Activated CD4-positive, alpha-beta T cell treated with anti-CD3 and anti-CD28 coated beads, Interleukin-2, amount 50 U/mL, for 16 hours (primary cell): ENCODE measurements around the gene FLT3.
A peak's percentile ranks its signal among the peaks of the same experiment; 100 is the strongest.
"Not testable (repeated sequence)": the region's sequence is repeated elsewhere in the genome, so short reads cannot be mapped to it uniquely, and the experiment has no call there.

Experiments
- DNase-seq: peaks from one replicate; pipeline ENCODE4 v3.0.0-alpha.2; 2020

FLT3 gene

DNA sequence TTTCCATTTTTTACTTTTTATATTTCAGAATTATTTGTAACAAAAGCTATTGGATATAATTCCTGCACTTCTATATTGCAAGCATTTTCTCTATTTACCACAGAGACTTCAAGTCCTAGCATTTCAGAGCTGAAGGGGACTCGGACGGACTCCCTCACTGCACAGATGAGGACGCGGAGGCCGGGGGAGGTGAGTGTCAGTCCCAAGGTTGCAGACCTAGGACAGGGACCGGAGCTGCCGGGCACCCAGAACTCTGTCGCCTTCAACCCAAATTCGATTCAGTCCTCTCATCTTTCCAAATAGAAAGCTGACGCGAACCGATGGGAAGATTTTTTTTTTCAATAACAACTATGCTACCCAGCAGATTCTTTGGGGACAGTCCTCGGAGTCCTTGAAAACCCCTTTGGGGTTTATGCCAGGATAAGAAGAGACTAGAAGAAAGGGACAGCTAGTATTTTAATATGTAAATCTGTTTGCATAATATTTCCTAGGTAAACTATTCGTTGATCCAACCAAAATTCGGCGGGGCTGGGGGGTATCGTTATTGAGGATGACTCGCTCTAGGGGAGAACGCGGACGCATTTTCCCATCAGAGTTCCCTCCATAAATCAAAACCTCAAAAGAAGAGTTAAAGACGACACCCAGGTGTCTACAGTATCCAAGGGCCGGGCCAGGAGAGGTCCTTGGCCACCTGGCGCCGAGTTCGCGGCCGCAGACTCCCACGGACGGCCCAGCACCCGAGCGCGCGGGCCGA is 803 bp downstream of the FLT3 start:
- no peak for DNase-seq

DNA sequence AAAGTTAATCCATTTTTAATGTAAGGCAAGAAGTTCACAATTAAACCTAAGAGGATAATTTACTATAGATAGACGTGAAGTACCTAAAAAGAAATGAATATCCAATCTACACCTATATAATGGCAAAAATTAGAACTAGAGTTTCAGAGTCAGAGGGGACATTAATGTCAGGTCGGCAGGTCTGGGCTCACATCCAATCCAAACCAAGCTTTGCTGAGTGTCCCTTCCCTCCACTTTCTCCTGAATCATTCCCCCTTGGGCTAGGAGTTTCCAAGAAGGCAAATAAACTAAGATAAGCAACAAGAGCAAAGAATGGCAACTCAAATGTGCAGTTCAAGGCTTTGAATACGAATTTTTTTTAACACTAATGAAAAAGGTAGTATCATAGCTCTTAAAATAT is 2.9 kb downstream of the FLT3 start:
- DNase-seq: no peak

DNA sequence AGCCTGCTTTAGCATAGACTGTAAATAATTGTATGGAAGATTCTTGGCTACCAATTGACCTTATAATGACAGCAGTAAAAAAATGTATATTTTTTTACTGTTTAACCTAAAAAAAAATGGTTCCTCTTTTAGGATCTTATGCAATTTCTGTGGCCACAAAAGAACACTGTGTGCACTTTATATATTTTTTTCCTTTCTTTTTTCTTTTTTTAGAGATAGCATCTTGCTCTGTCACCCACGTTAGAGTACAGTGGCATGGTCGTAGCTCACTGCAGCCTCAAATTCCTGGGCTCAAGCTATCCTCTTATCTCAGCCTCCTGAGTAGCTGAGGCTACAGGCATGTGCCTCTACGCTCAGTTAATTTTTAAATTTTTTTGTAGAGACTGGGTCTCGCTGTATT is 6.1 kb downstream of the FLT3 start:
- no peak for DNase-seq

DNA sequence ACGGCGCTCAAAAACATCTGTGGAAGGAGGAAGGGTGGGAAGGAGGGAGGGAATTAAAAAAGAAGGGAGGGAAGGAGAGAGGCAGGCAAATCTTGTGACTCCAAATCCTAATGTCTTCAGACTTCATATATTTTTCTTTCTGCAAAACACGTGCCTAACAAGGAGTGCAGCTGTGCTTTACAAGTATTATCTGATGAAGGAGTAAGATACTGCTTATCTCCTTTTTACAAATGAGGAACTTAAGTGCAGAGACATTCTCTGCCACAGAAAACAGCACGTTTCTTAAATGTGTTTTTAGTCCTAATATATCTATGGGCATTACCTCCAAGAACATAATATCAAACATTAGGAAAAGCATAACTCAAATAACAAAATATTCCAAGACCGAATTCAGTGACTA is 6.5 kb downstream of the FLT3 start:
- DNase-seq: no peak

DNA sequence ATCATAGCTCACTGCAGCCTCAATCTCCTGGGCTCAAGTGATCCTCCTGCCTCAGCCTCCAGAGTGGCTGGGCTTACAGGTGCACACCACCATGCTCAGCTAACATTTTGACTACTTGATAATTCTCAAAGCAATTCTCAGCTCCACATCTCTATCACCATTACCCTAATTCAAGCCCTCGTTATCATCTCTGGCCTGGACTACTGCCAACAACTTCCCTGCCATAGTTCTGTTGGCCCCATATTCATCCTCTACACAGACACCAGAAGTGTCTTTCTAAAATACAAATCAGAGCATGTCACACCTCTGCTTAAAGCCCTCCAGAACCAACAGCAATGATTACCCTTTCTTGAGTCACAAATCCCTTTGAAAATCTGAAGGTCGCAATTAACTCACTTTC is 7.9 kb downstream of the FLT3 start:
- DNase-seq: no peak

DNA sequence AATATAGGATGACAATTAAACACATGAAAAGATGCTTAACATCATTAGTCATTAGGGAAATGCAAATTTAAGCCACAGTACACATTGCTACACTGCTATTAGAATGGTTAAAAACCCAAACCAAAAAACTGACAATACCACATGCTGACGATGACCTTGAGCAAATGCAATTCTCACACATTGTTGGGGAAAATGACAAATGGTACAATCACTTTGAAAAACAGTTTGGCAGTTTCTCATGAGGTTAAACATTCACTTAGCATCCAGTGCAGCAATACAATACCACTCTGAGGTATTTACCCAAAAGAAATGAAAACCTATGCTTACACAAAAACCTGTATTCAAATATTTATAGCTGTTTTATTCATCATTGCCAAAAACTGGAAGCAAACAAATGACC is 11.3 kb downstream of the FLT3 start:
- DNase-seq: no peak

DNA sequence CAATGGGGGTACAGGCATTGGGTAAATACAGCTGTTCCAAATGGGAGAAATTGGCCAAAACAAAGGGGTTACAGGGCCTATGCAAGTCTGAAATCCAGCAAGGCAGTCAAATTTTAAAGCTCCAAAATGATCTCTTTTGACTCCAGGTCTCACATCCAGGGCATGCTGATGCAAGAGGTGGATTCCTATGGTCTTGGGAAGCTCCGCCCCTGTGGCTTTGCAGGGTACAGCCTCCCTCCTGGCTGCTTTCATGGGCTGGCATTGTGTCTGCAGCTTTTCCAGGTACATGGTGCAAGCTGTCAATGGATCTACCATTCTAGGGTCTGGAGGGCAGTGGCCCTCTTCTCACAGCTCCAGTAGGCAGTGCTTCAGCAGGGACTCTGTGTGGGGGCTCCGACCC is 22.6 kb downstream of the FLT3 start:
- not testable (repeated sequence) for DNase-seq

DNA sequence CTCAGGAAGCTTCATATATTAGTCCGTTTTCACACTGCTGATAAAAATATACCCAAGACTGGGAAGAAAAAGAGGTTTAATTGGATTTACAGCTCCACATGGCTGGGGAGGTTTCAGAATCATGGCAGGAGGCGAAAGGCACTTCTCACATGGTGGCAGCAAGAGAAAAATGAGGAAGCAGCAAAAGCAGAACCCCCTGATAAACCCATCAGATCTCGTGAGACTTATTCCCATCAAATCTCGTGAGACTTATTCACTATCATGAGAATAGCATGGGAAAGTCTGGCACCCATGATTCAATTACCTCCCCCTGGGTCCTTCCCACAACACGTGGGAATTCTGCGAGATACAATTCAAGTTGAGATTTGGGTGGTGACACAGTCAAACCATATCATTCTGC is 23.1 kb downstream of the FLT3 start:
- DNase-seq: no peak

DNA sequence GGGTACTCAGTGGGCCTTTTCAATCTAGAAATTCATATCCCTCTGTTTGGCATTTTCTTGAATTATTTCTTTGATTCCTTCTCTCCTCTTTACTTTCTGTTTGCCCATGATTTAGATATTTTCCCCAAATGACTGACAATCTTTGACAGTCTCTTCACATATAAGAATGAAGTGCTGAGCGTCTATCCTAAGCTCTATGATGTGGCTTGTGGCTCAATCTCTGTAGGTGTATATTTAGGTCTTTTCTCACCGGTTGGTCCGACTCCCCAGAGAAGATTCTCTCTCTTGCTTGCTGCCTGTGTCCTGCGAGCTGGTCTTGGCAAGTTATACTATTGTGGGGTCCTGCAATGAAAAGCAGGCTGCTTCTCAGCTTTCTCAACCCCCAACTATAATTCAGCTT is 29.0 kb downstream of the FLT3 start:
- no peak for DNase-seq

DNA sequence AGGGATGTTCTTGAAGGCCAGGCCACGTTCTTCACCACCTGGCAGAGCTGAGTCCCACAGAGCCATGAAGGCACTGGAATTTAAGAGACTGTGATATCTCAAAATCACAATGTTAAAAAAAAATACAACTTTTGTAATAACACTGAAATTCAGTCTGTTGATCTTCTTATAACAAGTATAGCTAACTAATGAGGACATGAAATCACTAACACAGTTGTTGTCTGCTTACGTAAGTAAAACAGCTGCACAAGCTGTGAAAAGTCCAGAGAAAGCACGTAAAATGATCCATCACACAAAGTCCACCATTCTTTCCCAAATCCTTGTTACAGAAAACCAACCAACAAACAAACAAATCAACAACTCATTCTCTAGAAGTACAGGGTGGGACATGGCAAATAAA is 32.9 kb downstream of the FLT3 start:
- no peak for DNase-seq

DNA sequence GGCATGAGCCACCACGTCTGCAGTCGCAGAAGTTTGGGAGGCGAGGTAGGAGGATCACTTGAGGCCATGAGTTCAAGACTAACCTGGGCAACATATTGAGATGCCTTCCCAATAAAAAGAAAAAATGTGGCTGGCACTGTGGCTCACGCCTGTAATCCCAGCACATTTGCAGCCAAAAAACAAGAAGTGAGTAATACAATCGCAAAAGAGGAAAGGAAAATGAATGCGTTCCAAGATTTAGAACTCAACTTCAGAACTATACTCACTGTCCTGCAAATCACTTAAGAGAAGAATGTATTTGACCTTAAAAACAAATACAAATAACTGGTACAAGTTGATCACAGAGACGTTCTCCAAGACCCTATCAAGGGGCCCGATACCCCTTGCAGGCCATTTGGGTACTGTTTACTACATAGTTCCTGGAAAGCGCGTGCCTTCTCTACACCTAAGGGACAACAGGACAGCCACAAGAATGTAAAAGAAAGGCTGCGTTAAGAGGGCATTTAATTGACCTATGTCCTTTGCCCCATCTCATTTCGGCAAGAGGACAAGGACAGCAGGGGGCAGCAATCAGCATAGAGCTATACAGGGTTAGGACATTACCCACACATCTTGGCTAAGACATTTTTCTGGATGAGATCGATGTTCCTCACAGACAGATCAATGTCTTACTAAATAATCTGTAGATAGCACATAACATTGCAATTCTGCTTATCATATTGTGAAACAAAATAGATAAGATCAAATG is 41.3 kb downstream of the FLT3 start:
- peak; percentile 39 for DNase-seq

DNA sequence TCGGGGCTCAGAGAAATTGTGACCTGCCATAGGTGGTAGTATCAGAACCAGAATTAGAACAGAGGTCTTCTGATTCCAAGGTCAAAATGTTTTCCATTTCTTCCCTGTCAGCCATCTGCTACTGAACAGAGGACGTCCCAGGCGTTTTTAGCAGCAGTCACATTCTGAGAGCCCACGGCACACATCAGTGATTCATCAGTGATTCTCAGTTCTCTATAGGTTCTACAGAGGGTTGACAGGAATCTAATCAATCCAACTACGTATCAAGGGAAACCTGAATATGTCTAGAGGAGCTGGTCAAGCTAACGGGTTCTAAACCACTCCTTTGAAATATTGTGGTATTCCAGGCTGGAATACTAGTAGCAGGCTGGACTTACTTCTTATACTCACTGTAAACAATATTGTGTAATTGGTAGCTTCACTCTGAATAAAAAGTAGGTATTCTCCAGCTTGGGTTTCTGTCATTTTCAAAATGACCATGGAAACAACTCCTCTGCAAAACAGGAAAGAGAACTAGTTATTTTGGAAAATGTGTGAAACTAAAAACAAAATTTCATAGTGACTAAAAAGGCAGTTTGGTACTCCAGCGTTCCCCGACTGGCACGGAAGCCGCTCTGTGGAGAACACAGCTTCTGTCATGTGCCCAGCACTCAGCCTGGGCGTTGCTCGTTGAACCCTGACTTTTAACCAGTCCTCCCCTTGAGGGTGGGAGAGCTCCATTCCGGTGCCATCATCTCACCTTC is 43.2 kb downstream of the FLT3 start:
- no peak for DNase-seq

DNA sequence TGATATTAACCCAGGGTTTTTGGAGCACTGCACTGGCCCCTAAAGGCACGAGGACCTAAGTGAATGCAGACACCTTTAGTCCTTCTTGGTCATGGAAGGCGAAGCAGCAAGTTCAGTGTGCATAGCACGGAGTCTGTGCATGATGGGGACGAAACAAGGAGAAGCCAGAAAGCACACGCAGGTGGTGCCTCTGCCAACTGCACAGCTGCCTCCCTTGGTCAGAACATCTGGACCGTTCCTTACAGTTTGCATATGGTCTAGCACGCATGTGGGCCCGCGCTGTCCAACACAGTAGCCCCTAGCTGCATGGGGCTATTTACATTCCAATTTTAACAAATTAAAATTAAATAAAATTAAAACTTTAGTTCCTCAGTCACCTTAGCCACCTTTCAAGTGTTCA is 44.0 kb downstream of the FLT3 start:
- no peak for DNase-seq

DNA sequence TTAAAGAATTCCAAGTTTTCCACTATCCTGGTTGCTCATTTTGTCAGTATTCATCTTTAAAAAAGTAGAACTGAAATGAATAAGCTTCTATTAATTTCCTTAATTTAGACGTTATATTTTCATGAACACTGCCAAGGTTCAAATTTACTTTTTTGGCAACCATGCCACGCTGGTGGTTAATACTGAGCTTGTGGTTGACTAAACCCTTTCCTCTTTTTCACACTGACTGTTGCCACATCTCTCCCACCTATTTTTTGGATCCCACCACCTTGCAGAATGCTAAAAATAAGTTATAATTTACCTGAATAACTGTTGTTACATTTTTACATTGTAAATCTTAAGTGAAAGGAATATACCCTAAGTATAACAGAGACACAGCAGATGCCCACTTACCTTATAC is 45.0 kb downstream of the FLT3 start:
- no peak for DNase-seq

DNA sequence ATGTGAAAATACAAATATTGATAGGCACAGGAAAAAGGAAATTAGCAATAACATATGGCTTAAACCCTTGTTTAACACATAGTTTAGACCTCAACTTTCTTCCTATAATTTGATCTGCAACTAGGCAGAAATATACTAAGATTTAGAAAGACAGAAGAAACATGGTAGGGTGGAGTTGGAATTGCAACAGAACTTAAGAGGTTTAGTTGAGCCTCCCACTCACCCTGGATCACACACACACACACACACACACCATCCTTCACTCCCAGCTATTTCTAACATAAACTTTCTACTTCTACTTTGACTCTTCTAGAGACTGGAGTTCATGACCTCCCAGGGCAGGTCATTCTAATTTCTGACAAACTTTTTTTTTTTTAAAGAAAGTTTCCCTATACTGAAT is 47.4 kb downstream of the FLT3 start:
- DNase-seq: no peak

DNA sequence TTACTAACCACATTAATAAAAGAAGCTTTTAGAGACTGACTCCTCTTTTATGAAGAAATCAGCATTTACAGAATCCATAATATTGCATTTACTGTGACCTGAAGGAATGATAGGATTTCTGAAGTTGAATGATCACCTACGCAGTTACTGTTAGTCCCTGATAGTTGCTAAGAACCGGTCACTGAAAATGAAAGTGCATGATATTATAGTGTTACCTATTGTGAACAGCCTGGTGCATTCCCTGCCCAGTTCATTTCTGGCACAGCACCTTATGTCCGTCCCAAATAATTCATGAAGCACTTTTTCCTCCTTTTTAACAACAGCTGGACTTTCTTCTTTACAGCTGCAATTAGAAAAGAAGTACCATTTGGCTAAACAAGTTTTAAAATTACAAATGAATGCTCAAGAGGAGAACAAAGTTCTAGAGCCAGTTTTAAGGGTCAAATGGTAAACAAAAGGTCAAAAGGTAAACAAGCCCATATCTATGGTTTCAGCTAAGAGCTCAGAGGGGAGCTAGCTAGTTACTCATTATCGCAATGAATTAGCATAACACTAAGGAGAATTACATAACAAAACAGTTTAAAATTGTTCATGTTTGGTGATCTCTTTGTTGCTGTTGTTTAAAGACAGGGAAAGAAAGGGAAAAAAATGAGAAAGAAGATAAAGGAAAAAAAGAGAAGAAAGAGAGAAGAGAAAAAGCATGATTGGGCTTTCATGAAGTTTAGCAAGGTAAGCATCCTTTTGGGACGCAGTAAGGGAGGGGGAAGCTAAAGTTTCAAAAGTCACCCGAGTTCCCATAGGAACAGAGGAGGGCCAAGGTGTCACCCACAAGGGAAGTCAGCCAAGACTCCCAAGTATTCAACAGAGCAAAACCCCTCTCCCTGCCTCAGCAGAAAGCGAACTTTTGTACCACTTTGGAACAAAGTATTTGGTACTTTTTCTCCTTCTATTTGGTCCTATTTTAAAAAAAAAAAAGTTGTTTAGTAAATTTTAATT is 50.2 kb downstream of the FLT3 start:
- no peak for DNase-seq

DNA sequence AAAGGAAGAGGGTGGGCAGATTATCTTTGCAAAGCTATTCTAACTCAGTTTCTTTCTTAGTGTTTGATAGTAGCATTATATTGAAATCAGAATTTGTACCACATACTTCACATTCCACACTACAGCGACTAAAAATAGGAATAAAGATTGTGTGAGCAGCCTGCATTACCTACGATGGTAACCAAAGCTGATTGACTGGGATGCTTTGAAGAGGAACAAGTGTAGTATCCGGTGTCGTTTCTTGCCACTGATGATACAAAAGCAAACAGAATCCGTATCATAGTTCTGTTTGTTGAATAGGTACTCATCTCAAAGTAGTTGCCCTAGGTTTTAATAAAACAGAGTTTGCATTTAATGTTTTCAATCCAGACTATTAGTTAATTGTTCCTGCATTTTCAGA is 51.2 kb downstream of the FLT3 start:
- DNase-seq: no peak

DNA sequence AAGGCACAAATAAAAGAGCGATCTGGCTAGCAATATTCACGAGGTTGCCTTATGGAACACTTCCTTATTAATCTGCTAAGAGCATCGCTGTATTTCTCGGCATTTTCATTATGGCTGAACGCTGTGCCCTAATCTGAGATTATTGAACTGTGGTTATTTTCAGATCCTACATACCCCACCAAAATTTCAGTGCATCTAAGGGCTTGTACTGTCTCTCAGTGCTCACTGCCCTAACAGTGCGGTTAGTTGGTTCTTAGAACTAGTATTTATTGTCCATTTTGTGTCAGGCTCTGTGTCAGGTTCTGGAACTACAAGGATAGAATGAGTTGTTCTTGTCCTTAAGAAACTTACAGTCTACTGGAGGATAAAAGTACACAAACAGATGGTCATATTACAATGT is 51.6 kb downstream of the FLT3 start:
- DNase-seq: no peak

DNA sequence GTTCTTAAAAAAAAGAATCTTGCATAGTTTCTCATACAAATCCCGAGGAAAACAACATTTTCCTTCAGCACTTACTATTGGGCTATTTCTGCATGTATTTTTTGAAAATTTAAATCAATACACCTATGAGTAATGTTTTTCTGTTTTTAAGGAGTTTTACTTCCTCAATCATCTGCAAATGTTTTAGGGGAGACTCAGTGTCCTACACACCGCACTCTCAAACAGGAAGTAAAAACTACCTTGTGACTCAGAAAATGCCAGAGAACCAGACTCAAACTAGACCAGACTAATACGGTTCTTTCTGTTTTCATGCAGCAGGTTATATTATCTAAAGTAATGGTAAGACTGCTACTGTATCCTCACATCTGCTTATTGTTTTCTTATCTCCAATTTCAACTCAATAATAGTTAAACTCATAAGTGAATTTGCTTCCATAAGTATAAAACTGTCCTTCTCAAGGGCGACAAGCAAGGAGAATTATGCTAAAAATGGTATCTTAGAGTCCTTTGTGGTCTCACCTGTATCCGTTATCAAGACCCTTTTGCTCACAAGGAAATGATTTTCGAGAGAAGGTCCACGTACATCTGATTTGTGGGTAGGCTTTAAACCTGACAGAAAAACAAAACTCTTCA is 52.5 kb downstream of the FLT3 start:
- DNase-seq: peak; percentile 50

DNA sequence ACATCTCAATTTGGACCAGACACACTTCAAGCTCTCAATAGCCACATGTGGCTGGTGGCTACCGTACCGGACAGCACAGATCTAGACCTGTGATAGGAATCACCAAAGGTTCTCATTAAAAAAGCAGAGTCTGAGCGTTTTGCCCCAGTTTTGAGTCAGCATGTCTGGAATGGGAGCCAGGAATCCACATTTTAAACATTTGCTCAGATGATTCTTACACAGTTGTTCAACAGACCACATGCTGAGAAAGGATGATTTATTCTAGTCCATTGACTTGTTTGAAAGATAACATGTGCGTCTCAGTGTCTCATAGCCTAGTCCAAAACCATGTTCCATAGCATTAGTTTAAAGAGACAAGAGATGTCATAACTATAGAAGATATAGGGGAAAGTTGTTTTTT is 53.4 kb downstream of the FLT3 start:
- DNase-seq: no peak

DNA sequence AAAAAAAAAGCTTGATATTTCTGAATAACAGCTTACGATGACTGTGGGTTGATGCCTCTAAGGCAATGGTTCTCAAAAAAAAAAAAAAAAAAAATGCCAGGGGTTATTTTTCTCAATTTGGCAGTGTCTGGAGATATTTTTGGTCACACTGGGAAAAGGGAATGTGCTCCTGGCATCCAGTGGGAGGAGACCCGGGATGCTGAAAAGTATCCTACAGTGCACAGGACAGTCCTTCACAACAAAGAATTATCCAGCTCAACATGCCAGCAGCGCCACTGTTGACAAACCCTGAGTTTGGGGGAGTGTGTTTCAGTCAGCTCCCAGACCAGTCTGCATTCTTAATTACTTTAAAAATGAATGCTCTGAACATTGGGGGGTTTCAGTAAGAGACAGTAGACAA is 54.5 kb downstream of the FLT3 start:
- DNase-seq: no peak

DNA sequence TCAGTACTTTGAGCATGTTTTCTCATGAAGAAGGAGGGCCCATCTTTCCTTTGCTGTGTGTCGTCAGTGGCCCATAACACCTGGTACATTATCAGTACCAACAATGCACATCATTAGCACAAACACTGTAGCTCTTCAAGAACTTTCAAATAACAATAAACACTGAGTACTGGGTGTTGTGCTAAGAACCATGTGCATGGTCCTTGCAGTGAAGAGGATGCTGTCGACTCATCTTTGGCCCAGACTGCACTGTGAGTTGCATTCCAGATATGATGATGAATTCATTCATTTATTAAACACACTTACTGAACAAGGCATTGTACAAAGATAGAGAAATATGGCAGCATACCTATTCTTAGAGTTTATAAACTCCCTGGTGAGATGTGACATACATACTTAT is 55.8 kb downstream of the FLT3 start:
- DNase-seq: no peak
